Raji (cell line): ENCODE data around the gene P2RY6.

ENCODE experiments used
- POLR2A ChIP-seq: IDR thresholded peaks from 2 replicates; pipeline ENCODE4 v1.6.1; 2011; ENCODE audit warnings: low read depth, low read length, control low read depth; ENCODE audit not compliant: insufficient read depth

P2RY6 gene

GRCh38 chr11:73292525-73292894, 20.4 kb downstream of the P2RY6 start:
- no peak for TF ChIP-seq POLR2A

GRCh38 chr11:73293356-73293936, 21.3 kb downstream of the P2RY6 start:
- TF ChIP-seq POLR2A = no peak

- TF ChIP-seq POLR2A = no peak
These were observed 22.5 kb downstream of the P2RY6 start for GRCh38 chr11:73294604-73295003.

- no peak for TF ChIP-seq POLR2A
These were observed 23.3 kb downstream of the P2RY6 start for GRCh38 chr11:73295241-73295995.

- no peak for TF ChIP-seq POLR2A
These were observed 23.8 kb downstream of the P2RY6 start for GRCh38 chr11:73295996-73296318.

GRCh38 chr11:73296501-73297230, 24.5 kb downstream of the P2RY6 start:
- no peak for TF ChIP-seq POLR2A

- TF ChIP-seq POLR2A = no peak
These were observed 25.1 kb downstream of the P2RY6 start for GRCh38 chr11:73297231-73297590.

- TF ChIP-seq POLR2A = no peak
These were observed 25.6 kb downstream of the P2RY6 start for GRCh38 chr11:73297702-73298101.

- no peak for TF ChIP-seq POLR2A
These were observed 26.1 kb downstream of the P2RY6 start for GRCh38 chr11:73298233-73298632.

- no peak for TF ChIP-seq POLR2A
These were observed 27.6 kb downstream of the P2RY6 start for GRCh38 chr11:73299751-73300150.

- TF ChIP-seq POLR2A = no peak
These were observed 34.1 kb downstream of the P2RY6 start for GRCh38 chr11:73306069-73306841.

- no peak for TF ChIP-seq POLR2A
These were observed 34.8 kb downstream of the P2RY6 start for GRCh38 chr11:73306977-73307322.

GRCh38 chr11:73307323-73308002, 35.3 kb downstream of the P2RY6 start:
- TF ChIP-seq POLR2A = peak; percentile 87

GRCh38 chr11:73308003-73308960, 36.1 kb downstream of the P2RY6 start, which contains the start of gene ARHGEF17:
Gene ARHGEF17, plus strand, starts transcription at chr11:73308276. Its CDS starts 363 bp downstream, at chr11:73308639.
- TF ChIP-seq POLR2A = no peak
